T-helper 22 cell (primary cell): ENCODE data around the gene OR1S1.
"Not testable (repeated sequence)": the region's sequence is repeated elsewhere in the genome, so short reads cannot be mapped to it uniquely, and the experiment has no call there.

Source experiments
- DNase-seq: peaks from one replicate; pipeline ENCODE4 v3.0.0-alpha.2; 2020; ENCODE audit warnings: low read depth

The OR1S1 gene

DNA sequence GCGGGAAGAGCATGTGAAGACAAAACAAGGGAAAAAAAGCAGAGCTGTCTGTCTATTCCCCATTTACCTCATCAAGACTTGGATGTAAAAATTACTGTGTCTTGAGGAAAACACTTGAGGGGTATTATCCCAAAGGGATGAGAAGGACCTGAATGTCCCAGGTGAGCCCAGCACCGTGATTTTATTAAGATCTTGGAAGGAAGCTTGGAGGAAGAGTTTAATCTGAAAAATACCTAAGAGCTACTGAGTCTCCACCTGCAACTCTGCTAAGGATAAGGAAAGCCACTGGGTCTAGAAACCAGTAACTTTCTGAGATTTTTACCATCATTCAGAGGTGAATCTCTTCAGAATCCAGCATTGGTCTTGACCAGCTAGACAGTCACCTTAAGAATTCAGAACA lies at the start of gene OR1S1:
OR1S1 (plus strand) TSS at position 301 of the 400 bp plus-strand sequence.
- DNase-seq: not testable (repeated sequence)

DNA sequence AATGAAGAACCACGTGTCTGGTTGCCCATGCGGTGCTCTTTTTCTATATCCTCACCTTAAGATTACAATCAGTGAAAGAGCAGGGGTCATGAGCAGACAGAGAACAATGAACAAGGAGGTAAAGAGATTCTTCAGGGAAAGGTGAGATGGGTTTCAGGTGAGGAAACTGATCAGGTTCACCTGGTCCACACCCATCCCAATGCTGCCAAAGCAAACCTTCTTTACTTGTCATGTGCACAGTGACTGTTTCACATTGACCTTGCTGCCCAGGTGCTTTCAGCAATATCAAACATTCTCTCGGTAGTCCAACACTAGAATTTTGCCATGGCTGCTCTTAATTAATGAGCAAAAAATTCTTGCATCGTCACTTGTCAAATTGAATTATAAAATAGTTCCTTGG lies 48.1 kb upstream of the OR1S1 start:
- DNase-seq: no peak

DNA sequence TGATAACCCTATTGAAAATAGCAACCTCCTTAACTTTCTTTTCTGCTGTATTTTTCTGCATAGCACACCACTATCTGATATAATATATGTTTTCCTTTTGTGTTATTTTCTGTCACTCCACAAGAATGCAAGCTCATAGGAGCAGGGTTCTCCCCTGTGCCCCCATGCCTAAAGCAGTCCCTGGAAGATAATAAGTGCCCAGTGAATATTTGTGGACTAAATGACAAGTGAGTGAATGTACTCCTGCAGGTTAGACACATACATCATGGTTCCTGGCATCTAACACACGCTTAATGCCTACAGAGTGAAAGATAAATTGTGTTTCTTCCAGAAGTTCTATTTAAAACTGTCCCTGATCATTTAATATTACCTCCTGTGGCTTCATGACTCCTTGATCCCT lies 47.5 kb upstream of the OR1S1 start:
- no peak for DNase-seq

DNA sequence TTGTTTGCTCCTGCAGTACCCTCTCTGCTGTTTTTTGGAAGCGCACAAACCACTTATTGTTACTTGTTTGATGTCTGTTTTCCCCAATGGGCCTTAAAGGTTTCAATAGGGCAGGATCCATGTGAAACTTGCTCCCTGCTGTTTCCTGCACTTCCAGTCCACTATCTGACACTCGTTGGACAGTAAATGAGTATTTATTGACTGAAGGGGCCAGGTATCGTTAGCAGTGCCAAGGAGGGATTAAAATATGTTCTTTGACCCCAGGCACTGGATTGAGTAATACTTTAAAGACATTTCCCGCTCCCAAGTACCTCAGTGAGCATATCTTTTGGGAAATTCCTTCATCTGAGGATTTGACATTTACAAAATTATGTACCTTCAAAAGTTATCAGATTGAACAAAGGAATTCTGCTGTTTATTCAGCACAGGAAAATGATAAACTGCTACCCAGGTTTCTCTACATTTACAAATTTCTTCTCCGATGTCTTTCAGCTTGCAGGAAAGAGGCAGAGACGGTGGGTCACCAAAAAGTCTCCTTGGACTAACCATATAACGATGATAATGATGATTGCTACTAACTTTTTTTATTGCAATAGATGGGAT lies 46.9 kb upstream of the OR1S1 start:
- DNase-seq: no peak

DNA sequence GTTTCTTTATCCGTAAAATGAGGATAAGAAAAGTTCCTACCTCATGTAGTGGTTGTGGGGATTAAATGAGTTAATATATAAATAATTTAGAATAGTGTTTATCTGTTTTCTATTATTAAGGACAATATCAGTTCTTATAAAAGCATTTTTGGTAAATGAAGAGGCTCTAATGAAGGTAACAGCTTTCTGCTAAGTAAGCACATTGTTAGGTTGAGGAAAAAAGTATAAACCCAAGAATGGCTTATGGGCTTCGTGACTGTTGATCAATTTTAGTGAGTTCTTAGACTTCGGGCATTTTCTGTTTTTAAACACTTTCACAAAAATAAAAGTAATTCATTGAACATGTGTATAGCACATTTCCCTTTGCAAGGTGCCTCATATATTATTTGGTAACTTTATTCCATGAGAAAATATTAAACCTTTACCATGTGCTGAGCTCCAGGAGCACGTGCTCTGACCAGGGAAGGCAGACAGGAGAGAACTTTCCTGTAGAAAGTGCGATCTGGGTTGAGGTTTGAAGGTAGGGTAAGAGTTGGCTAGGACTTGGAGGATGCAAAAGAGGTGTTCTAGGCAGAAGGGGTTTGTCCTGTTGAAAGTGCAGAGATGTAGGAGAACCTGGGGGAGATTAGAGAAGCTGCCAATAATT lies 35.0 kb upstream of the OR1S1 start:
- no peak for DNase-seq

DNA sequence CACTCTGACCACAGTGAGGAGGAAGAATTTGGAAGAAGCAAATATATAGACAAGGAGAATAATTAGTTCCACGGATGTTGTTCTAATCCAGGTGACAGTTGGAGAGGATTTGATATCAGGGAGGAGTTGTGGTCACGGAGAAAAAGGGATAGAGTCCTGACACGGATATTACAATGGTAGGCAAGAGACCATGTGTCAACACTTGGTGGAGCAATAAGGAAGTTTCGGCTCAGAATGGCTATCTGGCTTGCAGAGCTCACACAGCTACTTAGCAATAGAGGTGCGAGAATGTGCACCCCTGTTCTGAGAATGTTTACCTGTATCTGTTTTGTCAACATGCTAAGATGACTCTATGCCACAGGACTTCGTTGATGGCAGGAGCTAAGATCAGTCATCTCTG lies 34.1 kb upstream of the OR1S1 start:
- DNase-seq: no peak

DNA sequence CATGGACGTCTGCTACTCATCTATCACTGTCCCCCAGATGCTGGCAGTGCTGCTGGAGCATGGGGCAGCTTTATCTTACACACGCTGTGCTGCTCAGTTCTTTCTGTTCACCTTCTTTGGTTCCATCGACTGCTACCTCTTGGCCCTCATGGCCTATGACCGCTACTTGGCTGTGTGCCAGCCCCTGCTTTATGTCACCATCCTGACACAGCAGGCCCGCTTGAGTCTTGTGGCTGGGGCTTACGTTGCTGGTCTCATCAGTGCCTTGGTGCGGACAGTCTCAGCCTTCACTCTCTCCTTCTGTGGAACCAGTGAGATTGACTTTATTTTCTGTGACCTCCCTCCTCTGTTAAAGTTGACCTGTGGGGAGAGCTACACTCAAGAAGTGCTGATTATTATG lies 32.9 kb upstream of the OR1S1 start:
- no peak for DNase-seq

DNA sequence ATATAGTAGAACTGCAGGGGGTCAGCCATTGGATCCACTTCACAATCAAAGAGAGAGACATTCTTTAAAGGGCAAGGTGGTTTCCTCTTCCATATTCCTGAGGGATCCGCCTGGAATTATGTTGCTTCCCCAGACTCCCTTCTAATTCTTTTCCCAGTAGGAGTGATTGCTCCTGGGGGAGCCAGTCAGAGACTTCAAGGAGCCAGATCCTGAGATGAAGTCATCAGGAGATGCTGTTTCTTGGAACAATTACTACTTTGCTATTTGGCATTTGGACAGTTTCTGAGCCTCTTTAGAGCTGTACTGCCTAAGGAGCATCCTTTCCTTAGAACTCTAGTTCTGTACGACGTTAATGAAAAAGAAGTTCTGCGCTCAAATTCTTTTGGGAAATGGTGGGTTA lies 25.6 kb upstream of the OR1S1 start:
- no peak for DNase-seq

DNA sequence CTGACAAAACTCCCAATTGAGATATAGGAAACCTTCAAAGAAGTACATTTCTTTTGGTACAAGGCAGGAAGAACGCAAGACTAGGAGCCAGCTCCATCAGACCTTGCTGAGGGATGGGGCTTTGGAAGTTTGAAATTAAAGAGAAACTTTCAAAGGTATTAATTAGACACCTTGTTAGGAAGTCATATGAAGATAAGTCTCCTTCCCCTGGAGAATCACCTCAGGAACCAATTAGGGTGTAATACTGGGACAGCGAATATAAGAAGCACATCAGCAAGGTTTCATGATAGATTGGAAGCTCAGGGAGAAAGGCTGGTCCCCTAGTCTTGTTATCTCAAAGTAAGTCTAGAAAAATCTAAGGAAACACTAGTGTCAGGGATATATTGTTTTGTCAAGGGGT lies 23.8 kb upstream of the OR1S1 start, which contains the start of gene OR9Q2:
OR9Q2 (plus strand) TSS at position 301 of the 400 bp plus-strand sequence. CDS start 1,421 bp downstream, outside the sequence.
- DNase-seq: no peak

DNA sequence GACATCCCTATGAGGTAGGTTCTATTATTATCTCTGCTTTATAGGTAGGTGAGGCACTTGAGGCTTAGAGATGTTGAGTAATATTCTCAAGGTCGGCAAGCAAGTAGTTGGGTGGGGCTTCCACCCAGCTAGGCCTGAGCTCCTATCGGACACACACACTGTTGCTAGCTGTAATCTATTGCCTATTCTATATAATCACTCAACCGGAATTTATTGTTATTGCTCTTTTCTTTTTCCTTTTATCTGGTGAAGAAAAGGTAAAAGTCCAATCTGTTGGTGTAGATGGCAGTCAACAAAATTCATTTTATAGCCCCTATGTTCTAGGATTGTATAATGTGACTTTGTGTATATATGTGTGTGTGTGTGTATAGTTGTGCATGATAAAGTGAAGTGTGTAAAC lies 20.3 kb upstream of the OR1S1 start:
- DNase-seq: no peak

DNA sequence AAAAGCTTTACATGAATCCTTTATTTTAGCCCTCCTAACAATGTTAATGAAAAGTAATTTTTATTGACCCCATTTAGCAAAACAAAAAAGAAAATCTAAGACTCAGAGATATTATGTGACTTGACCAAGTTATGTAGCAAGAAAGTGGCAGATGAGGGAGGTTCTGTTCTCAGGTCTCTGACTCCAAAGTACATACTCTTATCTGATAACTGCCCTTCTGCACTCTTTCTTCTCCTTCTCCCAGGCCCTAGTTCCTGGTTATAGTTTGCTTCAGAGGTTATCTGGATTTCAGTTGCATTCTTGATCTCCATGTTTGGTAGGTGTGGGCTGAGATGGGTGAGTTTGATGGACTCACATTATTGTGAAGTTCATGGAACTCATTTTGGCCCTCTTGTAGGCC lies 19.1 kb upstream of the OR1S1 start:
- no peak for DNase-seq

DNA sequence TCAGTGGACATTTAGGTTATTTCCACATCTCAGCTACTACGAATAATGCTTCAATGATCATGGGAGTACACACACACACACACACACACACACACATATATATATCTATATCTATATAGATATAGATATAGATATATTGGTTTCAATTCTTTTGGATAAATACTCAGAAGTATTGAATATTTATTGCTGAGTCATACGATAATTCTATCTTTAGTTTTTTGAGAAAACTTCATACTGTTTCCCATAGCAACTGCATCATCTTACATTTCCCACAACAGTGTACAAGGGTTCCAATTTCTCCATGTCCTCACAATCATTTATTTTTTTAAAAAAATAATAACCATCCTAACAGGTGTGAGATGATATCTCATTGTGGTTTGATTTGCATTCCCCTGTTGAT lies 16.6 kb upstream of the OR1S1 start:
- no peak for DNase-seq

DNA sequence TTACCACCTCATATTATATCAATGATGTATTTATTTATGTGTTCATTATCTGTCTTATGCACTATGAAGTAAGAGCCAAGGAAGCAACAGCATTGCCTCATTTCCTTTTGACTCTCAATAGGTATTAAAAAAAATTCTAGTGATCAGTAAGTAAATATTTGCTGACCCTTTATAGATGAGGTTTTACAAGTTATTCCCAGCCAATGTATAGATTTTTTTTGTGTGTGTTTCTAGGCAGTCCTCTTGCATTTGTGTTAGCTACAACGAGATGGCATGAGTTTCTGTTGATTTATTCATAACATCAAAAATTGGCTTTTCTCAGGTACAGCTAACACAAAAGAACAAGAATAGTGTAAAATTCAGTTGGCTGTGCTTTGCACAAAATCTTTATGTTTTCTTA lies 13.2 kb upstream of the OR1S1 start:
- no peak for DNase-seq

DNA sequence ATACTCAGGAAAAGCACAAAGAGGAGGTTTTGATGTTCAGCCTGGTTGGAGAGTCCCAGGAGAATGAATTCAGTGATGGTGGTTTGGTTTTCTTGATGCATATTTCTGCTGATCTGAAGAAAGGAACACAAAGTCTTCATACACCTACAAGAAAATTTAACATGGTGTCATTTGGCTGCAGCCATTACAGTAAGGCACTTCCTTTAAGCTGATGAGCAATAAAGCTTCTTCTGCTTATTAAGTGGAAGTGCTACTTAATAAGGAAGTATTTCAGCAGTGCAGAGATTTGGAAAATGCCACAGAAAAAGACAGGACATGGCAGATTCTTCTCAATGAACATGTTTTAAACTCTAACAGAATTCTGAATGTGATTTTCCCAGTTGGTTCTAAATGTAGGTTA lies 8.5 kb upstream of the OR1S1 start, which contains the start of gene OR1S2:
OR1S2 (minus strand) TSS at position 101 of the 400 bp plus-strand sequence; CDS start at position 101, 0 bp downstream.
- DNase-seq: no peak

DNA sequence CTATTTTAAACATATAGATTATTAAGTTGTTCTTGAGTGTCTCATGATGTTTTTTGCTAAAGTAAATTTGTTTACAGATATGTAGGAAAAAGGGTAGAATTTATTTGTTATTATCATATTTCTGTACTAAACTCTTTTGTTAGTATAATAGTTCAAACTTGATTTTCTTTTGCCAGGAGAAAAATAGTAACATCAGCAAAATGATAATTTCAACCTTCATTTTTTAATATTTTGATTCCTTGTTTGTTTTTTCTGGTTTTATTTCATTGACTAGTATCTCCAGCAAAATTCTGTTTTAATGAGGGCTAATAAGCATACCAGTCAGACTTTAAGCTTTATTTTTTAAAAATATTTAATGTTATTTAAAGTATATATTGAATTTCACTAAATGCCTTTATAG lies 4.0 kb downstream of the OR1S1 start:
- DNase-seq: no peak

DNA sequence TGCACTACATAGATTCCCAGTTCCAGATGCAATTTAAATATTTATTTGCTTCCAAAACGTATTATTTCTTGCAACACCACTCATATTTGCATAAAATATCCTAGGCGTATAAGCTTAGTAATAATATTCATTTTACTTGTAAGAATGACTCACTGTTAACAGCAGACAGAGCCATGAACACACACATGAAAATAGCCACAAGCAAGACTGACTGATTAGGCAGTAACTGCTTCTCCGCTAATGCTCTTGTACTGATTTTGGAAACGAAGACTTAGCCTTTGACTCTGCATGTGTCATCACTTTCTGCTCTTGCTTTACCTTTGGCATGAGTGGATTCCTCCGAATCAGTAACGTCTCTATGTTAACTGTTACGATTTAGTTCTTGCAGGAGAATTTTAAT lies 10.2 kb downstream of the OR1S1 start:
- no peak for DNase-seq

DNA sequence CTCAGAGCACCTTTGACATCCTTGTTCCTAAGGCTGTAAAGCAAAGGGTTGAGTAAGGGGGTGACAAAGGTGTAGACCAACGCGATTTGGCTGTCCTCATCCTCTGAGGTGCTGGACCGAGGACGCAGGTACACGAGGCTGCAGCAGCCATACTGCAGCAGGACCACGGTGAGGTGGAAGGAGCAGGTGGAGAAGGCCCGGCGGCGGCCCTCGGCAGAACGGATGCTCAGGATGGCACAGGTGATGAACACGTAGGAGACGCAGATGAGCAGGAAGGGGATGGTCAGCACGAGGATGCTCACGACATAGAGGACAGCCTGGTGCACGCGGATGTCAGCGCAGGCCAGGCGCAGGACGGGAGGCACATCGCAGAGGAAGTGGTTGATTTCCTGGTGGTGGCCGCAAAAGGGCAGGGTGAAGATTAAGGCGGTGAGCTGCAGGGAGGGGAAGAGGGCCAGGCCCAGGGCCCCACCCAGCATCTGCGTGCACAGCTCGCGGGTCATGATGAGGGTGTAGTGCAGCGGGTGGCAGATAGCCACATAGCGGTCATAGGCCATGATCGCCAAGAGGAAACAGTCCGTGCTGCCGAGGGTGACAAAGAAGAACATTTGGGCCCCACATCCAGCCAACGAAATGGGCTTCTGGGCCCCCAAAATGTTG lies 15.6 kb downstream of the OR1S1 start:
- no peak for DNase-seq

DNA sequence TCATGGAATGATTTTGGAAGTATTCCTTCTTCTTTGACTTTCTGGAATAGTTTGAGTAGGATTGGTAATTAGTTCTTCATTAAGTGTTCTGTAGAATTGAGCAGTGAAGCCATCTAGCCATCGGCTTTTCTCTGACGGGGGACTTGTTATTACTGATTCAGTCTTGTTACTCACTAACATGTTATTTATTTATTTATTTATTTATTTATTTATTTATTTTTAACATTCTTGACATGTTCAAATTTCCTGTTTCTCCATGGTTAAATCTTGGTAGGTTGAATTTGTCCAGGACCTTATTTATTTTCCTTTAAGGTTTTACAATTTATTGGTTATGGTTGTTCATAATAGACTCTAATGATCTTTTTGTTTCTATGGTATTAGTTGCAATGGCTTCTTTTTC lies 31.4 kb downstream of the OR1S1 start:
- DNase-seq: no peak

DNA sequence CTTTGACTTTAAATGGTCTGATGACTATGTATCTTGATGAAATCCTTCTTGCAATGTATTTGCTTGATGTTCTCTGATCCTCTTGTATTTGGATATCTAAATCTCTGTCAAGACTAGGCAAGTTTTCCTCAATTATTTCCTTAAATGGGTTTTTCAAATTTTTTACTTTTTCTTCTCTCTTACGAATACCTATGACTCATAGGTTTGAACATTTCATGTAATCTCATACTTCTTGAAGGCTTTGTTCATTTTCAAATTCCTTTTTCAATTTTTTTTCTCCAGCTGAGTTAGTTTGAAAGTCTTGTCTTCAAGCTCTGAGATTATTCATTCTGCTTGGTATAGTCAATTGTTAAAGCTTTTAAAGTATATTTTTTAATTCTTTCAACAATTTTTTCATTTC lies 42.4 kb downstream of the OR1S1 start:
- no peak for DNase-seq

DNA sequence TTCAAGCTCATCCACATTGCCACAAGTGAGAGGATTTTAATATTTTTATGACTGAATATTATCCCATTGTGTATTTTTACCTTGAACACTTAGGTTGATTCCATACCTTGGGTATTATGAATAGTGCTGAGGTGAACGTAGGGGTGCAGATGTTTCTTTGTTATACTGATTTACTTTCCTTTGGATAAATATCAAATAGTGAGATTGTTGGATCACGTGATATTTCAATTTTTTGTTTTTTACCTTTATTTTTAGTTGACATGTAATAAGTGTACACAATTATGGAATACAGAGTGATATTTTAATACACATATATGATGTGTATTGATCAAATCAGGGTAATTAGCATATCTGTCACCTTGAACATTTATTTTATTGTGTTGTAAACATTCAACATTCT lies 47.5 kb downstream of the OR1S1 start:
- DNase-seq: no peak
